NCI-H1417 treated with DMSO at 0.1 percent for 48 hours (cell line): Measurements from ENCODE around the gene AMHR2.

Experiments
- DNase-seq: peaks from one replicate; lab custom pipeline; 2025; lab: John Stamatoyannopoulos, UW

Gene AMHR2

DNA sequence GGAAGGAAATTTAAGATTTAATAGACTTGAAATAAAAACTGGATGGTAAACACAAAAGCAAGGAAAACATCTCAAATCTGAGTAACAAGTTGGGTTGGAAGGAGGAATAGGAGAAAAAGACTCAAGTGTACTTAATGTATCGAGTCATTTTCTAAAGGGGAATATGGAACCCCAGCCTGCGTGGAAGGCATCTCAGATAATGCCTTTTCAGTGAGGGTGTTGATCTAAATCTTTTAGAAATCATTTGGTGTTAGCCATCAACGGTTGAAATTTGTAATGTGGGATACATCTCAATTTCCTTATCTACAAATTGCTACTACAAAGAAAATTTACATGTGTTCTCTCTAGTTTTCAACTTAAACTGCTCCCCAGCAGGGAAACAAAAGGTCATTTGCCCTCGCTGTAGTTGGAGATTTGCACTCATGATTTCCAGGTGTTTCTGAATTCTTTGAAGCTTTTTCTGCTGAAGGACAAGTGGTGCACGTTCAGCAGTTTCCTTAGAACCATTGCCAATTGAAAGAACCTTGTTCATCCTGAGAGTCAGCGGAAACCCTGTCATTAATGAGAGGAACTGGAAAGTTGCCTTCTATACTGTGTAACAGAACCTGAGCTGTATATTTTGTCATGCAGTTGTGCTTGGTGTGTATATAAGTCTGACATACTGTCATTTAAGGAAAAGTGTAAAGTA is 30.4 kb downstream of the AMHR2 start:
- no peak for DNase-seq

GRCh38 chr12:53454707-53455106 is 31.1 kb downstream of the AMHR2 start:
- DNase-seq, result no peak

GRCh38 chr12:53456654-53457366 is 33.2 kb downstream of the AMHR2 start:
- DNase-seq, result no peak

DNA sequence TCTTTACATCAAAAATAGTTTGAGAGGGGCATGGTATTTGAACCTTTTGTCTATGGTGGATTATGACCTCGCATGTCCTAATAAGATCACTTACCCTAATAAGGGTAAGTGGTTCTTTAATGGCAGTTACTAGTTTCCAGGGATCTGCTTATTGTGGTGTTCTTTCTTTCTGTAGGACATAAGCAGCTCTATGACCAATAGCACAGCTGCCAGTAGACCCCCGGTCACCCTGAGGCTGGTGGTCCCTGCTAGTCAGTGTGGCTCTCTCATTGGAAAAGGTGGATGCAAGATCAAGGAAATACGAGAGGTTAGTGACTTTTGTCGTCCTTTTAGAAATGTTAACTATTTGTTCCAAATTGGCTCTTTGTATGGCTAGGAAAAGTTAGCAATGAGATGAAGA is 35.4 kb downstream of the AMHR2 start:
- no peak for DNase-seq

- no peak for DNase-seq
Observed at GRCh38 chr12:53461059-53461458, 37.4 kb downstream of the AMHR2 start.

DNA sequence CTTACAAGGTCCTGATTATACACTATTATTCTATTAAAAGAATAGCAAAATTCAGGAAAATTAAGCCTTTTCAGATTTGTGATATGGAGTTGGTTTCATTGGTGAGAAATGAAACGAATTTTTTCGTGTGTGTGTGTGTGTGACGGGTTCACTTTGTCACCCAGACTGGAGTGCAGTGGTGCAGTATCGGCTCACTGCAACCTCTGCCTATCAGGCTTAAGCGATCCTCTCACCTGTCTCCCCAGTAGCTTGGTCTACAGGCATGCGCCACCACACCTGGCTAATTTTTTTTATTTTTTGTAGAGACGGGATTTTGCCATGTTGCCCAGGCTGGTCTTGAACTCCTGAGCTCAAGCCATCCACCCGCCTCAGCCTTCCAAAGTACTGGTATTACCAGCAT is 37.9 kb downstream of the AMHR2 start:
- no peak for DNase-seq

DNA sequence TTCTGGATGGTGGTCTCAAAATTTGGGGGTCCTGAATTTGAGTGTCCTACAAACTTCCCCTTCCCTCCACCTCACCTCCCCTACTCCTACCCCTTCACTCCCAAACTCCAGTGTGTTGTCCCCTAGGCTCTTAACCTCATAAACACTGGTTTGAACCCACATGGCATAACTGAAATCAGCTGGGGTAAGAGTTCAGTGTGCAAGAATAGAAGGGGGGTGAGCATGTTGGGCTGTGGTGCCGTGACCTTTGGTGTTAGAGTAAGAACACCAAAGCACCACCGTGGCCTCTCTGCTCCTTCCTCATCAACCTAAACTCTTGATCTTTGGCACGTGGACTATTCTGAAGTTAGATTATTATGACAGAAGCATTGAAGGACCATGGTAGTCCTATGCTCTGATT is 39.3 kb downstream of the AMHR2 start:
- no peak for DNase-seq

DNA sequence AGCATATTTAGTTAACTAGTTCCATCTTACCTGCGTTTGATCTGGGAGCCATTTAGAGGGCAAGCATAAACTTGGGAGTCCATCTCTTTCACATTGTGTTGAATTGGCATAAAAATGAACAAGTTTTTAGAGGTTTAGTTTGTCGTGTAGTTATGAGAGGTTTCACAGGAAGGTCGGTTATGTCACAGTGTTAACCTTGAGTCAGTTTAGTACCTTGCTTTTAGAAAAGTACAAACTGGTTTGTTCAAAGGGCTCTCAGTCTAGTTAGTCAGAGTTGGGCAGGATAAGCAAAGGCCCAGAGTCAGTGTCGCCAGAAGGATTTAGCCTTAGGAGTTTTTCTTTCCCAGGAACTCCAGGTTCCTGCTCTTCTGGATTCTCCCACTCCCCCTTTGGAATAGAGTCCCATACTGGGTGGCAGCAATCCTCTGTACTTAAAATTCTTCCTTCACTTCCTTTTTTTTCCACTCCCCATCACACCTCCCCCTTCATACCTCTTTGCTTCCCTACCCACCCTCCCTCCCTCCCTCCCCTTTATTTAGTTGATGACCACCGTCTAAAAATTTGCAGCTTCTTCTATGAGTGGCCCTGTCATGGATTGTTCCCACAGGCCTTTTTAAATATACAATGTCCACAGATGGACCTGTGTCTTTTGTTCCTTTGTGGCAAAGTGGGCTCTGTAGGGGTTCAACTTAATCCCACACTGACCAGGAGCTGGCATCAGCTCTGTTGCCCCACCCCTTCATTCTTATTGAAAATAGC is 40.3 kb downstream of the AMHR2 start:
- DNase-seq, result no peak

DNA sequence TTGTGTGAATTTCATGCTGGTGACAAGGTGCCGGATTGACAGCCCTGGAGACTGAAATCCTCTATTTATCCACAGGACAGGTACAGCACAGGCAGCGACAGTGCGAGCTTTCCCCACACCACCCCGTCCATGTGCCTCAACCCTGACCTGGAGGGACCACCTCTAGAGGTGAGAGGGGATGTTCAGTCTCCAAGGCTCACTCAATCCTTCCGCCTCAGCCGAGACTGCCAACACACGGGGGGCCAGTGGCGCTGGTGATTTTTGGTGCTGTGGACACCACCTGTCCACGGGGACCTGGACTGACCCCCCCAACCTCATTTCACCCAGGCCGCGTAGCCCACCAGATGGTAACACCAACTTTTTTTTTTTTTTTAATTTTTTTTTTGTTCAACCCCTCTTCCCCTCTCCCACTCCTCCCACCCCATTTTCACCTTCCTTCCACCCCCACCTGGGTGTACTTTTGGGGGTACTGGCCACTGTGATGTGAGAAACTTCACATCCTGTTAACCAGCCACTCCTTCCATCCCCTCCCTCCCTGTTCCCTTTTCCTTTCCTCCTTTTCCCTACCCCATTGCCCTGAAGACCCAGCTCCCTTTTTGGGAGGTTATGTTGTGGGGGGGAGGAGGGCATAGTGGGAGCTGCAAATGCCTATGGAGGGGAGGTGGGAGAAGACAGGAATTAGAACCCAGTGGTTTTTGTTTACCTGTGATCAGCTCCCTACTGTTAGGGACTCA is 41.2 kb downstream of the AMHR2 start:
- DNase-seq, result no peak

- no peak for DNase-seq
Observed at GRCh38 chr12:53465679-53466078, 42.0 kb downstream of the AMHR2 start.

DNA sequence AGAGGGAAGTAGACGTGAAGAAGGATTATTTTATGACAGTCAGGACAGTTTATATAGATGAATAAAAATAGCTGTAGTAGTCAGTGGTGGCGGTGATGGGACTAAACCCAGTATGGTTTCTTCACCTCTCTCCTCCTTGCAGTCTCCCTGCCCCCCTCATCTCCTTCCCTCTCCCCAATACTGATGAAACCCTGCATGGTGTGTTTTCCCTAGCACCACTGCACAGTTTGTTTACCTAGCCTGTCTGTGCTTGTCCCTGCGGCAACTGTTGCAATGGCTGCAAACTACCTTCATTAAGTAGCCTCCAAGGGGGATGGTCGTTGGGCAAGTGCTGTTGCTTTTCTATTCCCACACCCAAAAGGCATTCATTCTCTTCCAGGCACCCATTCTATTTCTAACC is 43.0 kb downstream of the AMHR2 start:
- no peak for DNase-seq

DNA sequence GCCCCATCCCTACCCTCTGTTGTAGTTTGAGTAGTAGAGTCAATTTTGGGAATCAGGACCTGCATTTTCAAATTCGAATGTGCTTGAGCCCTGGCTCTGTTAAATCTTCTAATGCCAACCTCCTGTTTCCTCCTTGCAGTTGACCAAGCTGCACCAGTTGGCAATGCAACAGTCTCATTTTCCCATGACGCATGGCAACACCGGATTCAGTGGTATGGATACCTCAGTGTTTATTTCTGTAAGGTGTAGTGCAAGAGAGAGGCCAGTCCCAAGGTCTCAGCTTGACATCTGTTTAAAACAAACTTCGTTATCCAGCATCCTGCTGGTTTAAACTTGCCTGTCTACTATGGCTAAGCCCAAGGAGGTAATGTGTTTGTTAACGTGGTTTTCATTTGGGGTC is 43.4 kb downstream of the AMHR2 start:
- DNase-seq, result no peak

GRCh38 chr12:53467880-53468279 is 44.2 kb downstream of the AMHR2 start:
- DNase-seq, result no peak

DNA sequence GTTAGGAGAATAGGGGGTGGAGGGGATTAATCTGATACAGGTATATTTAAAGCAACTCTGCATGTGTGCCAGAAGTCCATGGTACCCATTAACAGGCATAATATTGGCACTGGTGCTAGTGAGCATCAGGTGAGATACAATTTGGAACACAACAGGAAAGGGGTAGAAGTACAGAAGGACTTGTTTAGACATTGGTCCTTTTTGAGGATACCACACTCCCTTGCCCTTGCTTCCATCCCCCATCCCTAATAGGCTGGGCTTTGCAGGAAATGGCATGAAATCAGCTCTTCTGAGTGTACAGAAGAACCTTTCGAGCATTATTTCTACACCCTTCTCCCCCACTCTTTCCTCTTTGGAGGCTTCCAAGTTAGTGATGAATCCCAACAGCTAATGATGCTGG is 44.6 kb downstream of the AMHR2 start:
- no peak for DNase-seq

DNA sequence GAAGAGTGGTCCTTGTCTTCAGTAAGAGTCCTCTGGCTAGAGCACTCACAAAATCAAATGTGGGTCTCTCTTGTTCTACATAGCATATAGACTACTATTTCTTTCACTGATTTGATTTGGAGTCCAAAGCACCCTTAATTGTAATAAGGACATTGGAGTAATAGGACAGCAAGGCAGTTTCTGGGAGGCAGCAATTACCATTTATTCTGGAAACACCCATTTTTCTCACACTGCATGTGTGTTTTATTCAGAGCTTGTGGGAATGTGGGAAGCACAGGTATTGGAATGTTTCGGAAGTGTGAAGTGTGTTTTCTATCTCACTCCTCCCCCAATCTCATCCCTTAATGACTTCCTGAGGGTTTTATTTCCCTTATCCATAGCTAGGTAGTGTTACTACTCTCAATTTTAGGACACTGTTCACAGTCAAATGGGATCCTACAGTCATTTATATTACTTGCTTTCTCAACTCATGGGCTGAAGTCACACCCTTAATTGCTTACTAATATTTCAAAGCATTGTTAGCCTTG is 48.5 kb downstream of the AMHR2 start:
- DNase-seq, result no peak

DNA sequence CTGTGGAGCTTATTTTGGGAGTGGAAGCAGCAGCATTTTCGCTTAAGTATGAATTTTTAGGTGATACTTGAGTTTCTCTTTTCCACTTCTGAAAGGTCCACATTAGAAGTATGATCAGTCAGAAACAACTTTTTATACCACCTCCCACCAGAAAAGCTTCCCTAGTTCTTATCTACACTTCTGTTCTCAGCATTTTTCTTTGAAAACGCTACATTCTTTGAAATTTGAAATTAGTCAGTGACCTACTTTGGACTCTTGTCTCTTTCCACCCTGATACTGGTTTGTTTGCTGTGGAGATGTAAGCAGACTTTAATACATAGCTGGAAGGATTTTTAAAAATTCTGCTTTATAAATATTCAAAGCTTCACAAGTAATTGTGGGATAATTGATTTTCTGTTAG is 50.4 kb downstream of the AMHR2 start:
- DNase-seq, result no peak

- no peak for DNase-seq
Observed at GRCh38 chr12:53474819-53475218, 51.2 kb downstream of the AMHR2 start.

DNA sequence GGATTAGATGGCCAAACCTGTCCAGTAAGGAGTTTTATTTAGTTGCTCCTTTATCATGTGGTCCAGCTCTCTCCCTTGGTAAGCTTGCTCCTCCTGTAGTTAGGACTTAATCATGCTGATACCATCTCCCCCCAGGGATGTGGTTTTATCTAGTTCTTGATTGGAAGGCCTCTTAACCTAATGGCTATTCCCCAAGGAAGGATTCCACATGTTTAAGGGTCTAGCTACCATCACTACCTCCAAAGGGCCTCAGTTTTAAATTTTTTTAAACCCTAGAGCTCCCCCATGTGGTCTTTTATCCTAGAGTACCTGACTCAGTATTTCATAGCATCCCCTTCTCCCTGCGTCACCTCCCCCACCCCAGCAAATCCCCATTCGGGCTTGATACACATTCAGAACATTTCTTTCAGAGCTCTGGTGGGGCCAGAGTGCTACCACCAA is 53.1 kb downstream of the AMHR2 start:
- no peak for DNase-seq

DNA sequence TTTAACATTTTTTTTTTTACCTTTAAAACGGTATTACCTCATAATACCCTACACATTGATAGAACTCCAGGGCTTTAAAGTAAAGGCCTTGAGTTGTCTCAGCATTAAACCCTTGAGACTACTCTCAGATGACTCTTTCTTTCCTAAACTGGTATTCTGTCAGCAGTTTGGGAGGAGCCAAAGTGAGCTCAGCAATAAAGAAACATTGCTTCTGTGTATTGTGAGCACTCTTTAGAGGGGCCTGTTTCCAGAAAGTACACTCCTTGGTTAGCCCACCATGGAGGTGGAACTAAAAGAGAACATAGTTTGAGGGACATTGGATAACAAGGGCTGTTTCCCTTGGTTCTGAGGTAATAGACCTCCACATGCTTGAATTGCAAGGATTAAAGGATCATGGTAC is 55.2 kb downstream of the AMHR2 start:
- no peak for DNase-seq

- DNase-seq, result no peak
Observed at GRCh38 chr12:53479331-53479730, 55.7 kb downstream of the AMHR2 start.

GRCh38 chr12:53480491-53481442 is 57.1 kb downstream of the AMHR2 start:
- no peak for DNase-seq
